Islet precursor cell (in vitro differentiated cells): ENCODE results near the gene CHMP2A.
A peak's percentile ranks its signal among the peaks of the same experiment; 100 is the strongest.
"Not testable (repeated sequence)": the region's sequence is repeated elsewhere in the genome, so short reads cannot be mapped to it uniquely, and the experiment has no call there.

Source experiments
- DNase-seq: peaks from one replicate; pipeline ENCODE4 v3.0.0-alpha.2; 2018

CHMP2A gene

GRCh38 chr19:58553799-58554493 is 959 bp downstream of the CHMP2A start:
- no peak for DNase-seq

- no peak for DNase-seq
These were observed 2.2 kb downstream of the CHMP2A start for GRCh38 chr19:58552655-58553054.

GRCh38 chr19:58551577-58552471 is 3.1 kb downstream of the CHMP2A start:
- DNase-seq: no peak

GRCh38 chr19:58551123-58551497 is 3.8 kb downstream of the CHMP2A start:
- DNase-seq: no peak

GRCh38 chr19:58550362-58551122 is 4.4 kb downstream of the CHMP2A start:
- no peak for DNase-seq

- DNase-seq: no peak
These were observed 5.1 kb downstream of the CHMP2A start for GRCh38 chr19:58549664-58550361.

GRCh38 chr19:58548859-58549663 is 5.8 kb downstream of the CHMP2A start:
- no peak for DNase-seq

GRCh38 chr19:58547323-58548312 is 7.3 kb downstream of the CHMP2A start:
- DNase-seq: no peak

GRCh38 chr19:58546019-58546530 is 8.8 kb downstream of the CHMP2A start:
- no peak for DNase-seq

- no peak for DNase-seq
These were observed 9.5 kb downstream of the CHMP2A start for GRCh38 chr19:58545286-58546018.

GRCh38 chr19:58544591-58545285 is 10.2 kb downstream of the CHMP2A start:
- DNase-seq: no peak

- peak; percentile 100 for DNase-seq
These were observed 10.9 kb downstream of the CHMP2A start, which contains the start of gene TRIM28 for GRCh38 chr19:58543826-58544590. Gene TRIM28 (plus strand): TSS chr19:58544064. CDS start chr19:58544758, 694 bp downstream.

GRCh38 chr19:58542641-58543372 is 12.1 kb downstream of the CHMP2A start:
- DNase-seq: not testable (repeated sequence)

- not testable (repeated sequence) for DNase-seq
These were observed 15.7 kb downstream of the CHMP2A start for GRCh38 chr19:58539169-58539559.

GRCh38 chr19:58538257-58539168 is 16.4 kb downstream of the CHMP2A start:
- peak; percentile 92 for DNase-seq
